HepG2 (cell line): ENCODE data around the gene CCDC201. TPM values are rescaled to one million over a fixed set of nuclear protein-coding genes. Genes with fewer than 3 reads are reported as not detected.

ENCODE experiments used
- AFF4 ChIP-seq: sonication (generic); formaldehyde crosslinking; IDR thresholded peaks from 2 replicates; pipeline ENCODE4 v1.4.0; 2020; ENCODE audit warnings: missing genetic modification reagents
- ATM ChIP-seq: fragments of 450-650 bp; IDR thresholded peaks from 2 replicates; pipeline ENCODE4 v1.7.1; 2017; ENCODE audit warnings: mild to moderate bottlenecking, borderline replicate concordance
- DMTF1 ChIP-seq: sonication (generic); formaldehyde crosslinking; IDR thresholded peaks from 2 replicates; pipeline ENCODE4 v1.4.0; 2020; ENCODE audit warnings: mild to moderate bottlenecking, missing genetic modification reagents
- ELF1 ChIP-seq: sonication (generic); formaldehyde crosslinking; IDR thresholded peaks from 2 replicates; pipeline ENCODE4 v1.4.0; 2020; ENCODE audit warnings: missing genetic modification reagents
- GRHL1 ChIP-seq: sonication (generic); formaldehyde crosslinking; conservative IDR thresholded peaks from 2 replicates; pipeline ENCODE4 v1.8.0; 2022; ENCODE audit warnings: missing genetic modification reagents
- MATR3 ChIP-seq: sonication (generic); formaldehyde crosslinking; IDR thresholded peaks from 2 replicates; pipeline ENCODE4 v1.4.0; 2020; ENCODE audit warnings: missing genetic modification reagents
- PCBP2 ChIP-seq: fragments of 200-400 bp; formaldehyde crosslinking; optimal IDR thresholded peaks from 2 replicates; pipeline ENCODE3; 2018; ENCODE audit warnings: low read length, low read depth; ENCODE audit not compliant: poor library complexity, severe bottlenecking
- TEF ChIP-seq: sonication (generic); formaldehyde crosslinking; IDR thresholded peaks from 2 replicates; pipeline ENCODE4 v1.5.0; 2020; ENCODE audit warnings: missing genetic modification reagents
- THYN1 ChIP-seq: sonication (generic); formaldehyde crosslinking; IDR thresholded peaks from 2 replicates; pipeline ENCODE4 v1.8.1; 2023; ENCODE audit warnings: low read depth, mild to moderate bottlenecking, moderate library complexity, missing genetic modification reagents, borderline replicate concordance
- XBP1 ChIP-seq: sonication (generic); formaldehyde crosslinking; IDR thresholded peaks from 2 replicates; pipeline ENCODE4 v1.5.0; 2020; ENCODE audit warnings: missing genetic modification reagents
- ZNF10 ChIP-seq: sonication (generic); formaldehyde crosslinking; IDR thresholded peaks from 2 replicates; pipeline ENCODE4 v1.4.0; 2020; ENCODE audit warnings: mild to moderate bottlenecking, low read depth, missing genetic modification reagents, borderline replicate concordance
- ZNF136 ChIP-seq: sonication (generic); formaldehyde crosslinking; IDR thresholded peaks from 2 replicates; pipeline ENCODE4 v1.8.1; 2022; ENCODE audit warnings: low read depth, mild to moderate bottlenecking, moderate library complexity, missing genetic modification reagents
- ZNF160 ChIP-seq: sonication (generic); formaldehyde crosslinking; IDR thresholded peaks from 2 replicates; pipeline ENCODE4 v1.8.0; 2022; ENCODE audit warnings: mild to moderate bottlenecking, inconsistent platforms, missing genetic modification reagents
- ZNF280D ChIP-seq: sonication (generic); formaldehyde crosslinking; IDR thresholded peaks from 2 replicates; pipeline ENCODE4 v1.5.1; 2020; ENCODE audit warnings: mild to moderate bottlenecking, missing genetic modification reagents
- ZNF552 ChIP-seq: sonication (generic); formaldehyde crosslinking; IDR thresholded peaks from 2 replicates; pipeline ENCODE4 v1.9.0; 2022; ENCODE audit warnings: missing genetic modification reagents, mild to moderate bottlenecking, borderline replicate concordance
- ZNF652 ChIP-seq: IDR thresholded peaks from 2 replicates; pipeline ENCODE4 v1.6.1; 2016; ENCODE audit warnings: low read depth, borderline replicate concordance
- ZNF746 ChIP-seq: sonication (generic); formaldehyde crosslinking; IDR thresholded peaks from 2 replicates; pipeline ENCODE4 v1.8.0; 2022; ENCODE audit warnings: mild to moderate bottlenecking, missing genetic modification reagents
- polyA plus RNA-seq, 8 experiments: library from polyadenylated mRNA; depleted of rRNA in 3 of 8; stranded (reverse) in 7 of 8; unstranded in 1 of 8; fragments of >200 nt; fragmentation: Illumina TruSeq in 4 of 8; extraction: Trizol in 4 of 8; gene quantifications; 2 replicates each; pipeline versions ENCODE4 v1.2.1 to v1.2.3, GENCODE V29; 2011 to 2016; ENCODE audit warnings: low read depth in 4 of 8, missing spikeins in 1 of 8, mixed read lengths in 1 of 8; ENCODE audit not compliant: insufficient read depth in 1 of 8
- total RNA-seq, 5 experiments: library from RNA; depleted of rRNA; stranded (reverse); fragments of >200 nt; fragmentation: Illumina TruSeq; extraction: Trizol; gene quantifications; 2 replicates each; pipeline ENCODE4 v1.2.3, GENCODE V29; 2016; ENCODE audit warnings: low read depth in 1 of 5

Gene CCDC201
- total and polyA plus RNA-seq, 2 of the 13 experiments (the other 11 are each of a cell fraction or from before 2014, with no cell fraction given), result 0.92 TPM; not detected in 1

- TF ChIP-seq ZNF280D (peak; percentile 45; the same call in 1 of the 2 replicates), ZNF160 (CRISPR knock-in tag) (no peak; the same call in 1 of the 2 replicates), XBP1 (CRISPR knock-in tag) (no peak), ATM (no peak), TEF (CRISPR knock-in tag) (no peak), ZNF746 (no peak; the same call in 1 of the 2 replicates), MATR3 (no peak), THYN1 (CRISPR knock-in tag) (no peak; the same call in 1 of the 2 replicates), ZNF10 (CRISPR knock-in tag) (no peak), ZNF652 (CRISPR knock-in tag) (0 out of 2 replicates have a peak, but pooled peaks have one; percentile 2), GRHL1 (CRISPR knock-in tag) (no peak), ZNF136 (CRISPR knock-in tag) (0 out of 2 replicates have a peak, but pooled peaks have one; percentile 13), ELF1 (CRISPR knock-in tag) (no peak), ZNF552 (CRISPR knock-in tag) (no peak; the same call in 1 of the 2 replicates), PCBP2 (no peak), DMTF1 (CRISPR knock-in tag) (no peak), AFF4 (CRISPR knock-in tag) (peak; percentile 99)
These were observed 16.6 kb upstream of the CCDC201 start (continued) for GRCh38 chr7:45889367-45890067.
